ENCODE results near the gene EML2.

GRCh38 chr19:45608948-45609347 lies 30.2 kb downstream of the EML2 start:
- TF ChIP-seq POLR2A (IDR thresholded peaks at IDR 0.05) (no peak), EP300 (IDR thresholded peaks at IDR 0.05) (no peak), POLR2AphosphoS5 (IDR thresholded peaks at IDR 0.05) (no peak)
- TF ChIP-seq, protein P1, sequence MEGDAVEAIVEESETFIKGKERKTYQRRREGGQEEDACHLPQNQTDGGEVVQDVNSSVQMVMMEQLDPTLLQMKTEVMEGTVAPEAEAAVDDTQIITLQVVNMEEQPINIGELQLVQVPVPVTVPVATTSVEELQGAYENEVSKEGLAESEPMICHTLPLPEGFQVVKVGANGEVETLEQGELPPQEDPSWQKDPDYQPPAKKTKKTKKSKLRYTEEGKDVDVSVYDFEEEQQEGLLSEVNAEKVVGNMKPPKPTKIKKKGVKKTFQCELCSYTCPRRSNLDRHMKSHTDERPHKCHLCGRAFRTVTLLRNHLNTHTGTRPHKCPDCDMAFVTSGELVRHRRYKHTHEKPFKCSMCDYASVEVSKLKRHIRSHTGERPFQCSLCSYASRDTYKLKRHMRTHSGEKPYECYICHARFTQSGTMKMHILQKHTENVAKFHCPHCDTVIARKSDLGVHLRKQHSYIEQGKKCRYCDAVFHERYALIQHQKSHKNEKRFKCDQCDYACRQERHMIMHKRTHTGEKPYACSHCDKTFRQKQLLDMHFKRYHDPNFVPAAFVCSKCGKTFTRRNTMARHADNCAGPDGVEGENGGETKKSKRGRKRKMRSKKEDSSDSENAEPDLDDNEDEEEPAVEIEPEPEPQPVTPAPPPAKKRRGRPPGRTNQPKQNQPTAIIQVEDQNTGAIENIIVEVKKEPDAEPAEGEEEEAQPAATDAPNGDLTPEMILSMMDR (IDR thresholded peaks at IDR 0.05): no peak
